Osteoblast (primary cell): ENCODE data around the gene EVI5. TPM values are rescaled to one million over a fixed set of nuclear protein-coding genes. Genes with fewer than 3 reads are reported as not detected.

Experiments used
- DNase-seq: peaks from one replicate; pipeline ENCODE4 v3.0.0; 2011; ENCODE audit warnings: low spot score, mixed read lengths; ENCODE audit not compliant: insufficient read length; ENCODE audit errors: missing footprints
- H2AFZ ChIP-seq: 2 replicates; pipeline ENCODE4 v1.6.0; 2011; ENCODE audit warnings: mild to moderate bottlenecking, low read length
- H3K27ac ChIP-seq: 2 replicates; pipeline ENCODE4 v1.5.1; 2011; ENCODE audit warnings: mild to moderate bottlenecking, low read depth, low read length, moderate library complexity
- H3K27me3 ChIP-seq: 2 replicates; pipeline ENCODE4 v1.6.0; 2012; ENCODE audit warnings: mild to moderate bottlenecking, control low read depth, inconsistent platforms, low read length, moderate library complexity; ENCODE audit not compliant: insufficient read depth
- H3K36me3 ChIP-seq: 2 replicates; pipeline ENCODE4 v1.5.1; 2011; ENCODE audit warnings: mild to moderate bottlenecking, low read length, control low read depth, moderate library complexity; ENCODE audit not compliant: insufficient read depth
- H3K4me1 ChIP-seq: 2 replicates; pipeline ENCODE4 v1.5.1; 2011; ENCODE audit warnings: mild to moderate bottlenecking, low read length, control low read depth, moderate library complexity; ENCODE audit not compliant: insufficient read depth
- H3K4me2 ChIP-seq: 2 replicates; pipeline ENCODE4 v1.6.0; 2011; ENCODE audit warnings: mild to moderate bottlenecking, low read length; ENCODE audit not compliant: insufficient read depth
- H3K4me3 ChIP-seq: fragments of 200-600 bp; sonication (generic); 3 replicates; pipeline ENCODE4 v1.5.1; 2012; ENCODE audit warnings: mild to moderate bottlenecking, low read length, inconsistent platforms; ENCODE audit not compliant: insufficient read depth
- H3K79me2 ChIP-seq: 2 replicates; pipeline ENCODE4 v1.6.0; 2012; ENCODE audit warnings: mild to moderate bottlenecking, low read length, control low read depth, inconsistent platforms; ENCODE audit not compliant: insufficient read depth
- H3K9me3 ChIP-seq: 2 replicates; pipeline ENCODE4 v1.5.1; 2011; ENCODE audit warnings: low read depth, low read length, control low read depth
- H4K20me1 ChIP-seq: 2 replicates; pipeline ENCODE4 v1.6.0; 2012; ENCODE audit warnings: mild to moderate bottlenecking, low read length, control low read depth; ENCODE audit not compliant: insufficient read depth
- total RNA-seq: library from RNA; depleted of rRNA; stranded (reverse); fragments of >200 nt; gene quantifications from 2 replicates; pipeline ENCODE4 v1.2.3, GENCODE V29; 2012
- TF ChIP-seq, protein P1 (sequence below): IDR thresholded peaks from 2 replicates; pipeline ENCODE4 v1.5.1; 2011; ENCODE audit warnings: mild to moderate bottlenecking, low read depth, low read length, moderate library complexity; ENCODE audit errors: extremely low read depth

Gene EVI5
- total RNA-seq, 1 donor: 51.8 TPM

DNA sequence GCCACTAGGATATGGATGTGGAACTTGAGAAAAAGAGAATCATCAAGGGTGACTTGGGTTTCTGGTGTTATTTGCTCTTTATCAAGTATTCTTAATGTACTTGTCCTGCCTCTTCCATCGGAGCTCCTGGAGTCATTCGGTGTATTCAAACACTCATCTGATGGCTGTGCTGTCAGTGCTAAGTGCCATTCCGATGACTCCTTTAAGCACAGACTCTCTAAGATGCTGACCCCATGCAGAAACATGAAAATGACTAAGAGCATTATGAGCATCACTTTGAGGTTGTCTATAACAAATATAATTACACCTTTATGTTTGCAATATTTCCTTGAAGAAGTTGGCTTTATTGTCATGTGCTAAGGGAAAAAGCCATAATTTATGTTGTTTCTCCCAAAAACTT lies 35.6 kb upstream of the EVI5 start:
- no peak overlapping the region for H3K27ac ChIP-seq

DNA sequence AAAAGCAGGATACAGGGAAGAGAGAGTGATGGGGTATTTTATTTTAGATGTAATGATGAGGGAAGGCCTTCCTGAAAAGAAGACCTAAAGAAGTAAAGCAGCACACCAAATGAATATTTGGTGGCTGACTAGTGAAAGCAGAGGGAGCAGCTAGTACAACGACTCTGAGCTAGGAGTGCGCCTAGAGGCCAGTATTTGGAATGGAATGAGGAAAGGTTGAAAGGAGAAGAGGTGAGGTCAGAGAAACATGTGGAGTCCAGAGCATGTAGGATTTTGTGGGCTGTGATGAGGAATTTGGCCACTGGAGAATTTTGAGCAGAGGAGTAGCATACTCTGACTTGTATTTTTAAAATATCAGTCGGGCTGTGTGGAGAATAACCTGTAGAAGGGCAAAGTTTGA lies 35.1 kb upstream of the EVI5 start:
- H3K4me2 ChIP-seq: no peak overlapping the region
- no peaks in the 10 kb centered on the region for H3K4me1 ChIP-seq
- H3K36me3 ChIP-seq: no peaks in the 10 kb centered on the region
- H4K20me1 ChIP-seq: no peaks in the 10 kb centered on the region
- H3K4me3 ChIP-seq: no peak overlapping the region
- DNase-seq: peak; percentile 86
- H3K27me3 ChIP-seq: no peaks in the 10 kb centered on the region
- TF ChIP-seq, protein P1, sequence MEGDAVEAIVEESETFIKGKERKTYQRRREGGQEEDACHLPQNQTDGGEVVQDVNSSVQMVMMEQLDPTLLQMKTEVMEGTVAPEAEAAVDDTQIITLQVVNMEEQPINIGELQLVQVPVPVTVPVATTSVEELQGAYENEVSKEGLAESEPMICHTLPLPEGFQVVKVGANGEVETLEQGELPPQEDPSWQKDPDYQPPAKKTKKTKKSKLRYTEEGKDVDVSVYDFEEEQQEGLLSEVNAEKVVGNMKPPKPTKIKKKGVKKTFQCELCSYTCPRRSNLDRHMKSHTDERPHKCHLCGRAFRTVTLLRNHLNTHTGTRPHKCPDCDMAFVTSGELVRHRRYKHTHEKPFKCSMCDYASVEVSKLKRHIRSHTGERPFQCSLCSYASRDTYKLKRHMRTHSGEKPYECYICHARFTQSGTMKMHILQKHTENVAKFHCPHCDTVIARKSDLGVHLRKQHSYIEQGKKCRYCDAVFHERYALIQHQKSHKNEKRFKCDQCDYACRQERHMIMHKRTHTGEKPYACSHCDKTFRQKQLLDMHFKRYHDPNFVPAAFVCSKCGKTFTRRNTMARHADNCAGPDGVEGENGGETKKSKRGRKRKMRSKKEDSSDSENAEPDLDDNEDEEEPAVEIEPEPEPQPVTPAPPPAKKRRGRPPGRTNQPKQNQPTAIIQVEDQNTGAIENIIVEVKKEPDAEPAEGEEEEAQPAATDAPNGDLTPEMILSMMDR: no peak
- H3K9me3 ChIP-seq: no peaks in the 10 kb centered on the region
- H3K27ac ChIP-seq: no peak overlapping the region
- no peak overlapping the region for H2AFZ ChIP-seq
- H3K79me2 ChIP-seq: no peaks in the 10 kb centered on the region

More for the DNA sequence above, 35.6 kb upstream of the EVI5 start:
- H3K4me2 ChIP-seq: no peak overlapping the region
- DNase-seq: no peak
- H3K4me3 ChIP-seq: no peak overlapping the region
- H3K36me3 ChIP-seq: no peaks in the 10 kb centered on the region
- no peaks in the 10 kb centered on the region for H3K4me1 ChIP-seq
- no peaks in the 10 kb centered on the region for H3K9me3 ChIP-seq
- no peaks in the 10 kb centered on the region for H3K27me3 ChIP-seq
- no peaks in the 10 kb centered on the region for H4K20me1 ChIP-seq
- H3K79me2 ChIP-seq: no peaks in the 10 kb centered on the region
- no peak overlapping the region for H2AFZ ChIP-seq
- TF ChIP-seq, protein P1: no peak

DNA sequence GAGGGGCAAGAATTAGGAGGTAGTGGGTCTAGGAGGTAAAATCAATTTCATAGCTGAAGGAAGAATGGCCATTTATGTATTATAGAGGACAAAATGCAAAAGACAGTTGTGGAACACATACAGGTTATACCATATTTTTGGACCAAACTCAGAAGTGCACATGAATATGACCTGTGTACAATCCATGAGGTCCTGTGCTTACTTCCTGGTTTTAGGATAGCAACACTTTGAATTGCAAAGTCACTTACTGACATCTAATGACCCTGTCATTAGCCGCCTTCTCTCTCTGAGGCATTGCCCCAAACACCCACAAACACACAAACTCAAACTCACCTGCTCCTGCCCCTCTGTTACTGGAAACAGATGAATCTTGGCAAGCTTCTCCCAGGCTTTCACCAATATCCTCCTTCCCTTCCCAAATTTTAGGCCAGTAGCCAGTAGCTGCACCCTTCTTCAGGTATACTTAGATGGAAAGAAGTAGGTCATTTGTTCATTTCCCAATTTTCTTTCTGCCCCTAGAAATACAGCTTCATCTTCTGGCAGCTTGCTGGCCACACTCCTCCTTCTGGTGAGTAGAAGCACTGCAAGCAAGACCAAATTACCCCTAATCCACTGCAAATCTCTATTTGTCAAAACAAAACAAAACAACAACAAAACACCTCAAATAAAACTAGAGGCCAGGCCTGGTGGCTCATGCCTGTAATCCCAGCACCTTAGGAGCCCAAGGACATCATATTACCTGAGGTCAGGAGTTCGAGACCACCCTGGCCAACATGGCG lies 33.3 kb upstream of the EVI5 start:
- no peak overlapping the region for H2AFZ ChIP-seq
- no peak overlapping the region for H3K27ac ChIP-seq
- no peaks in the 10 kb centered on the region for H3K27me3 ChIP-seq
- no peaks in the 10 kb centered on the region for H3K4me1 ChIP-seq
- DNase-seq: peak; percentile 84
- no peak overlapping the region for H3K4me2 ChIP-seq
- TF ChIP-seq, protein P1: peak; percentile 76
- no peaks in the 10 kb centered on the region for H3K36me3 ChIP-seq
- no peaks in the 10 kb centered on the region for H3K9me3 ChIP-seq
- H3K79me2 ChIP-seq: no peaks in the 10 kb centered on the region
- H3K4me3 ChIP-seq: no peak overlapping the region
- no peaks in the 10 kb centered on the region for H4K20me1 ChIP-seq

DNA sequence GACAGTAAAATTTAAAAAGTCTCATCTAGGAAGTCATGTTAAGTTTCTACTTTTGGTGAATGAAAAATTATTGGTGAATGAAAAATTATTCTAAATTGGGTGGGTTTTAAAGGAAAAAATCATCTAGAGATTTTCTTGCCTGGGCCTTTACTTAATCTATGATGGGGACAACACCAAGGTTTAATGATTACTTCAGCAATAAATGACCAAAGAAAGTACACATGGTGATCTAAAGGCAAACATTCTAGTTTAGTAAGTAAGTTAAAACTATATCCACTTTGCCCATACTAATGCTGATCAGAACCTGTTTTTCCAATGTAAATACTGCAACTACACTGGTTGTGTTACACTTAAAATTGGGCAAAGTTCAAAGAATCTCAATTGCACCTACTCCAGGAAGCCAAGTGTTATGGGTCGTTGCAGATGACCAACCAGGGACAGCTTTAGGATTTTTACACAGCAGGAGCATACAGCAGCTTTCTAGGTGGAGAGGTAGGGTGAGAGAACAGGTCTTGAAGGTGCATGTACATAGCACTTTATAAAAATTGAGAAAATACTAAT lies 32.3 kb upstream of the EVI5 start:
- no peak overlapping the region for H2AFZ ChIP-seq
- TF ChIP-seq, protein P1: no peak
- no peaks in the 10 kb centered on the region for H3K9me3 ChIP-seq
- no peak overlapping the region for H3K27ac ChIP-seq
- H3K79me2 ChIP-seq: no peaks in the 10 kb centered on the region
- no peaks in the 10 kb centered on the region for H3K36me3 ChIP-seq
- H3K4me3 ChIP-seq: no peak overlapping the region
- H3K27me3 ChIP-seq: no peaks in the 10 kb centered on the region
- no peaks in the 10 kb centered on the region for H3K4me1 ChIP-seq
- no peaks in the 10 kb centered on the region for H4K20me1 ChIP-seq
- DNase-seq: no peak
- H3K4me2 ChIP-seq: no peak overlapping the region
